ENCODE measurements around the gene MAEA.

The MAEA gene

DNA sequence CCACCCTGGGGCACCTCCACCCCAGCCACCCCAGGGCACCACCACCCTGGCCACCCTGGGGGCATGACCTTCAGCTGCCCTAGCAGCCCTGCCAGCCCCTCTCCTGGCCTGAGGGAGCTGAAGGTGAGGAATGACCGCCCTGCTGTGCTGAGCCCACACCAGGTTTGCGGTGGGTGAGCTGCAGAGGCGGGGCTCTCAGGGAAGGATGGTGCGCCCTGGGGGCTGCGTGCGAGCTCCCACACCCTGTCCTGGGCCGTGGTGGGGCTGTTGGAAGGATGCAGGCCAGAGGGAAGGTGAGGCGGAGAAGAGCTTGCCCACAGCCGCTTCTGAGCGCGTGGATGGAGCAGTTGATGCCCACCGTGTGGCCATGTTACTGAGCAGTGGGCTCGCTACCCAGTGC is 75.1 kb downstream of the MAEA start:
- H3K27ac ChIP-seq (ENCODE audit: low read length) = no peak overlapping the region
- H3K27me3 ChIP-seq (ENCODE audit: insufficient read depth, low read length) = no peaks in the 10 kb centered on the region
- H3K9ac ChIP-seq (ENCODE audit: low read depth, low read length) = no peak overlapping the region
- H3K36me3 ChIP-seq (ENCODE audit: insufficient read depth, low read depth, low read length) = no peaks in the 10 kb centered on the region
- H3K9me3 ChIP-seq (ENCODE audit: insufficient read depth, low read depth, low read length) = no peaks in the 10 kb centered on the region
- no peak overlapping the region for H3K4me3 ChIP-seq (ENCODE audit: low read length)
- H3K4me1 ChIP-seq (ENCODE audit: insufficient read depth, low read length) = no peaks in the 10 kb centered on the region

DNA sequence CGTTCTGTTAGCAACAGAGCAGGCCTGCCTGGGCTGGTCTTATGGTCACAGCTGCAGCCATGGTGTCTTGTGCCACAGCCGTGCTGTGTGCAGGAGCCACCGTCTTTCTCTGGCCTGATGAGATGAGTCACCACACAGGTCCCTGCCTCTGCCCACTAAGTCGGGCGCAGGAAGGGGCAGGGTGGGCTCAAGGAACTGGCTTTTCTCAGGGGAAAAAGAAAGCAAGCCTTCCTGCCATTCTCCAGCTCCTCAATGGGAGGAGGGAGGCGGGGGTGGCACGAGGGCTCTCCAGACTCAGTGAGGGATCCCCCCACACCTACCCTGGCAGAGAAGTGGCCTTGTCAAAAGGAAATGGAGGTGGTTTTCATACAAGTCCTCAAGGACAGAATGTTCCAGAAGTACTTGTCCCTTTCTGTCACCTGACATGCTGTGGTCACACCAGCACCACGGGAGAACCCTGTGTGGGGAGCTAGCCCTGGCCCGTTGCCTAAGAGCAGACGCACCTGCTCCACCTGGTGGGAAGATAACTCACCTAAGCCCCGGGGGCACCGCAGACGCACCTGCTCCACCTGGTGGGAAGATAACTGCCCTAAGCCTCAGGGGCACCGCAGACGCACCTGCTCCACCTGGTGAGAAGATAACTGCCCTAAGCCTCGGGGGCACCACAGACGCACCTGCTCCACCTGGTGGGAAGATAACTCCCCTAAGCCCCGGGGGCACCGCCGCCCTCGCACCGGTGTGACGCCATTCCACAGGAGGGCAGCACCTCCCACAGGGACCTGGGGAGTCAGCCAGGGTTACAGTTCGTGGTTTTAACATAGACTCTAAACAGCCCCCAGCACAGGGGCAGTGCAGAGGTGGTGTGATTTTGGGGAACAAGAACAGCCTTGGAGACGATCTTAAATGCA is 75.8 kb downstream of the MAEA start:
- no peaks in the 10 kb centered on the region for H3K36me3 ChIP-seq (ENCODE audit: insufficient read depth, low read depth, low read length)
- no peaks in the 10 kb centered on the region for H3K4me1 ChIP-seq (ENCODE audit: insufficient read depth, low read length)
- H3K27ac ChIP-seq (ENCODE audit: low read length) = no peak overlapping the region
- no peaks in the 10 kb centered on the region for H3K27me3 ChIP-seq (ENCODE audit: insufficient read depth, low read length)
- no peak overlapping the region for H3K9ac ChIP-seq (ENCODE audit: low read depth, low read length)
- no peak overlapping the region for H3K4me3 ChIP-seq (ENCODE audit: low read length)
- H3K9me3 ChIP-seq (ENCODE audit: insufficient read depth, low read depth, low read length) = no peaks in the 10 kb centered on the region

DNA sequence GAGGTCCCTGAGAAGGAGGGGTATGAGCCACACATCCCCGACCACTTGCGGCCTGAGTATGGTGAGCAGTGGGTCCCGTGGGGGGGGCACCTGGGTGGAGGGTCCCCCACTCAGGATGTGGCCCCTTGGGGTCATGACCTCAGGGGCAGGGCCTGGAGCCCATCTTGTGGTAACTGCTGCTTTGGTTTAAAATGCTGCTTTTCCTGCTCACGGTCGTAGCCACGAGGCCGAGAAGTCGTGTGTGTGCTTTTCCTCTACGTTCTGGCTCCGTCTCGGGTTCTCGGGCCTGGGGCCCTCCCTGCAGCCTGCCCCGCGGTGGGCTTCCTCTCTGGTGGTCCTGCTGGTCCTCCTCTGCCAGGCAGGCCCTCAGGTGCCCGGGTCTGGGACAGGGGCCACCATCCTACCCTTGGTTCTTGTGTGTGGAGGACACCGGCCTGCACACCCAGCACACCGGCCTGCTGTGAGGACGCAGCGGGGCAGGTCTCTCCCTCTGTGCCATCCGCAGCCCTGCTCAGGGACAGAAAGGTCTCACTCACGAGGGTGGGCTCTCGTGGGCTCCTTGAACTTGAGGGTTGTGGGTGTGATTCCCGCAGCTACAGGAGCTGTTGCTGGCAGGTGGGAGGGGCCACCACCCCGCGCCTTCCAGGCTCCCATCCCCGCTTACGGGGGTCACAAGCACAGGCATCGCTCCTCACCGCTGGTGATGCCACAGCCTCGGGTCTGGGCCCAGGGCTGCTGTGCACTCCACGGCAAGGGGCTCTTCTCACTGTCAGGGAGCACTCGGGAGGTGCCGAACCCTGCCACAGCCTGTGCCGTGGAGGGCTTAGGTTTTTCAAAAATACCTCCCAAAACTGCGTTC is 76.9 kb downstream of the MAEA start:
- no peaks in the 10 kb centered on the region for H3K36me3 ChIP-seq (ENCODE audit: insufficient read depth, low read depth, low read length)
- H3K9ac ChIP-seq (ENCODE audit: low read depth, low read length) = no peak overlapping the region
- no peaks in the 10 kb centered on the region for H3K9me3 ChIP-seq (ENCODE audit: insufficient read depth, low read depth, low read length)
- no peak overlapping the region for H3K4me3 ChIP-seq (ENCODE audit: low read length)
- H3K27me3 ChIP-seq (ENCODE audit: insufficient read depth, low read length) = no peaks in the 10 kb centered on the region
- H3K4me1 ChIP-seq (ENCODE audit: insufficient read depth, low read length) = no peaks in the 10 kb centered on the region
- no peak overlapping the region for H3K27ac ChIP-seq (ENCODE audit: low read length)

GRCh38 chr4:1367230-1367935 is 77.7 kb downstream of the MAEA start:
- Histone ChIP-seq H3K27ac (ENCODE audit: low read length) (no peak overlapping the region), H3K4me1 (ENCODE audit: insufficient read depth, low read length) (no peaks in the 10 kb centered on the region), H3K9ac (ENCODE audit: low read depth, low read length) (no peak overlapping the region)

DNA sequence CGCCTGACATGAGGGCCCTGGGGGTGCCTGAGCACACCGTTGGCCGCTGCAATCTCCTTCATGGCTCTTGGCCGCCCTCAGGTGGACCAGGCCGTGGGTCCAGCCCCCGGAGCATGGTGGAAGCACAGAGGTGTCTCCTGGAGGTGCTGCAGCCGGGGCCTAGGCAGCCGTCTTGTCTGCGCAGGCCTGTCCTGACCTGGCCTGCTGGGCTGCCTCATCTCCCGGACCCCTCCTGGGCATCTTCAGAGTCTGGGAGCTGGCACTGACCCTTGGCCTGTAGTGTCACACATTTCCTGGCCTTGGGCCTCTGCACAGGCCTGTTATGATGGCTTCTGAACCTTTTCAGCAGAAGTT is 78.2 kb downstream of the MAEA start:
- no peaks in the 10 kb centered on the region for H3K4me1 ChIP-seq (ENCODE audit: insufficient read depth, low read length)
- no peak overlapping the region for H3K9ac ChIP-seq (ENCODE audit: low read depth, low read length)
- H3K36me3 ChIP-seq (ENCODE audit: insufficient read depth, low read depth, low read length) = no peaks in the 10 kb centered on the region
- H3K27ac ChIP-seq (ENCODE audit: low read length) = no peak overlapping the region
- H3K27me3 ChIP-seq (ENCODE audit: insufficient read depth, low read length) = no peaks in the 10 kb centered on the region
- H3K4me3 ChIP-seq (ENCODE audit: low read length) = no peak overlapping the region
- H3K9me3 ChIP-seq (ENCODE audit: insufficient read depth, low read depth, low read length) = no peaks in the 10 kb centered on the region

More at GRCh38 chr4:1367230-1367935, 77.7 kb downstream of the MAEA start:
- no peak overlapping the region for H3K4me3 ChIP-seq (ENCODE audit: low read length)
- no peaks in the 10 kb centered on the region for H3K36me3 ChIP-seq (ENCODE audit: insufficient read depth, low read depth, low read length)
- no peaks in the 10 kb centered on the region for H3K9me3 ChIP-seq (ENCODE audit: insufficient read depth, low read depth, low read length)
- no peaks in the 10 kb centered on the region for H3K27me3 ChIP-seq (ENCODE audit: insufficient read depth, low read length)

- Histone ChIP-seq H3K4me1 (ENCODE audit: insufficient read depth, low read length) (no peaks in the 10 kb centered on the region), H3K9ac (ENCODE audit: low read depth, low read length) (no peak overlapping the region), H3K9me3 (ENCODE audit: insufficient read depth, low read depth, low read length) (no peaks in the 10 kb centered on the region), H3K4me3 (ENCODE audit: low read length) (no peak overlapping the region), H3K36me3 (ENCODE audit: insufficient read depth, low read depth, low read length) (no peaks in the 10 kb centered on the region), H3K27ac (ENCODE audit: low read length) (no peak overlapping the region), H3K27me3 (ENCODE audit: insufficient read depth, low read length) (no peaks in the 10 kb centered on the region)
Measured at GRCh38 chr4:1368421-1369090, 78.9 kb downstream of the MAEA start.

DNA sequence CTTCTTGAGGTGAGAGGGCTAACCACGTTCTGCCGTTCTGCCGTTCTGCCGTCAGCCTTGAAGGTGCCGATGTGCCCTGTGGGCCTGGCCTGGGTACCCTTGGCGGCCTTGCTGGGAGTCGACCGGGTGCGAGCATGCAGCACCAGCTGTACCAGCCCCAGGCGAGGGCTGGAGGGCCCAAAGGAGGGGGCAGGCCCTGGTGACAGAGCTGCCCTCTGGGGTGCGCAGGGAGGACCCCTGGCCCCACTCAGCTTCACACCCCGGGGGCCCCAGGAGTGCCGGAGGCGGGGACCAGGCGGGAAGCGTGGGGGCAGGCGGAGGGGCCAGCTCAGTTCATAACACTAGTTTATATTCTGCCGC is 79.4 kb downstream of the MAEA start:
- Histone ChIP-seq H3K27ac (ENCODE audit: low read length) (no peak overlapping the region), H3K4me1 (ENCODE audit: insufficient read depth, low read length) (no peaks in the 10 kb centered on the region), H3K4me3 (ENCODE audit: low read length) (no peak overlapping the region), H3K27me3 (ENCODE audit: insufficient read depth, low read length) (no peaks in the 10 kb centered on the region), H3K36me3 (ENCODE audit: insufficient read depth, low read depth, low read length) (no peaks in the 10 kb centered on the region), H3K9me3 (ENCODE audit: insufficient read depth, low read depth, low read length) (no peaks in the 10 kb centered on the region), H3K9ac (ENCODE audit: low read depth, low read length) (no peak overlapping the region)

GRCh38 chr4:1369479-1370079 is 79.9 kb downstream of the MAEA start:
- H3K27ac ChIP-seq (ENCODE audit: low read length) = no peak overlapping the region
- no peaks in the 10 kb centered on the region for H3K27me3 ChIP-seq (ENCODE audit: insufficient read depth, low read length)
- H3K4me3 ChIP-seq (ENCODE audit: low read length) = no peak overlapping the region
- no peaks in the 10 kb centered on the region for H3K9me3 ChIP-seq (ENCODE audit: insufficient read depth, low read depth, low read length)
- H3K36me3 ChIP-seq (ENCODE audit: insufficient read depth, low read depth, low read length) = no peaks in the 10 kb centered on the region
- H3K4me1 ChIP-seq (ENCODE audit: insufficient read depth, low read length) = no peaks in the 10 kb centered on the region
- no peak overlapping the region for H3K9ac ChIP-seq (ENCODE audit: low read depth, low read length)

DNA sequence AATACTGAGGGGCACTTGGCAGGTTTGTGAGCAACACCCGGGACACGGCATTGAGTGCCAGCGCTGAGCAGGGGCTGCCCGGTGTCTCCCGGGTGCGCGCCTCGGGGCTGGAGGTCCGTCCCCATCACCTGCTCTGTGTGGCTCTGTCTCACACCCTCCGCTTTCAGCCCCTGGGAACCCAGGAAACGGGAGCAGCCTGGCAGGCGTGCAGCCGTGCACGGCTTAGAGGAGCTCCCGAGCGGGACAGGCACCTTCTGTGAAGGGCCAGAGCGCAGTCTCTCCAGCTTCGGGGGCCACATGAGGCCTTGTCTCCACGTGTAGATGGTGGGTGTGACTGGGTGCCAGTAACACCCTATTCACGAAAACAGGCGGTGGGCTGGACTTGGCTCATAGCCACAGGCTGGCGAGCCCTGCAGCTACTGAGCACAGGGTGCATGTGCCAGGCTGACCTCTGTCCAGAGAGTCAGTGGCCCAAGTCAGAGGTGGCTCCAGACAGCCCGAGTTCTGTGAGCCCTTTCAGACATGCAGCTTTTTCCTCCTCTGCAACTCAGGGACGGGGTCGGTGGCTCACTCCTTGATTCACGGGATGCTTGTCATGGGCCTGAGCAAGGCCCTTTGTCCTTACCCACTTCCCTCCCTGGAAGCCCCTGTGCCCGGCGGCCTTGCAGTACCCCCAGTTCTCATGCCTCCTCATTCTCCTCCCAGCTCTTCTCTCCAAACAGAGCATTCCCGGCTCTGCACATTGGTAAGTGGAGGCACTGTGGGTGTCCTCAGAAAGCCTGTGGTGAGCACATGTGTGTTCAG is 80.8 kb downstream of the MAEA start:
- Histone ChIP-seq H3K4me1 (ENCODE audit: insufficient read depth, low read length) (no peaks in the 10 kb centered on the region), H3K27ac (ENCODE audit: low read length) (no peak overlapping the region), H3K36me3 (ENCODE audit: insufficient read depth, low read depth, low read length) (no peaks in the 10 kb centered on the region), H3K9me3 (ENCODE audit: insufficient read depth, low read depth, low read length) (no peaks in the 10 kb centered on the region), H3K4me3 (ENCODE audit: low read length) (no peak overlapping the region), H3K9ac (ENCODE audit: low read depth, low read length) (no peak overlapping the region), H3K27me3 (ENCODE audit: insufficient read depth, low read length) (no peaks in the 10 kb centered on the region)

DNA sequence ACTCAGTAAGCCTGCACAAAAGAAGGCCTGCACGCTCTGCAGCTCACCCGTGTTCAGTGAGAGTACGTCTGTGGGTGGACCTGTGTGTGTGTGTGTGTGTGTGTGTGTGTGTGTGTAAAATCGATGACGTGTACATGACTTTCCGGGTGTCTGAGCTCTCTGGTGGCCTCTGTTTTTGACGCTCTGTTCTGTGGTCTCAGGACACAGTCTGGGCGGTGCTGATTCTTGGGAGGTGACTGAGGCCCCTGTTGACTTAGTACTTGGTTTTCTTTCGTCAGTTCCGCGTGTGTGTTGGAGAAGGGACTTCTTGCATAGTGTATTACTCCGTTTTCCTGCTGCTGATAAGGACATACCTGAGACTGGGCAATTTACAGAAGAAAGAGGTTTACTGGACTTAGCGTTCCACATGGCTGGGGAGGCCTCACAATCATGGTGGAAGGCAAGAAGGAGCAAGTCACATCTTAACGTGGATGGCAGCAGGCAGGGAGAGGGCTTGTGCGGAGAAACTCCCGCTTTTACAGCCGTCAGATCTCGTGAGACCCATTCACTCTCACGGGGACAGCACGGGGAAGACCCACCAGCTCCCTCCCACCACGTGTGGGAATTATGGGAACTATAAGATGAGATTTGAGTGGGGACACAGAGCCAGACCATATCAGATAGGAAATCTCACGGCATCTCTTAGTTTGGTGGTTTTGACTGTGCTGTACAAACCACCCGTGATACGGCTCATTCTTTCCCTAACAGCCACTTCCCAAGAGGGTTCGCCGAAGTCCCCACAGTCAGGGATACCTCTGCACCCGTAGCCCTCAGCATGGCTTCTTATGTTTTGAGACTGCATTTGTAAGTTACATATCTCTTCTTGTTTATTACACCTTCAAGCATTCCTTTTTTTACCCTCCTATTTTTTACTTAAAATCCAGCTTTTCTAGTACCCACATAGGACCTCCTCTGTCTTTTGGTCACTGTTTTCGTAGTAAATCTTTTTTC is 81.8 kb downstream of the MAEA start:
- Histone ChIP-seq H3K27me3 (ENCODE audit: insufficient read depth, low read length) (no peaks in the 10 kb centered on the region), H3K4me3 (ENCODE audit: low read length) (no peak overlapping the region), H3K27ac (ENCODE audit: low read length) (no peak overlapping the region), H3K36me3 (ENCODE audit: insufficient read depth, low read depth, low read length) (no peaks in the 10 kb centered on the region), H3K4me1 (ENCODE audit: insufficient read depth, low read length) (no peaks in the 10 kb centered on the region), H3K9me3 (ENCODE audit: insufficient read depth, low read depth, low read length) (no peaks in the 10 kb centered on the region), H3K9ac (ENCODE audit: low read depth, low read length) (no peak overlapping the region)

Data from iPS-20b (cell line).